BLaER1 (cell line): ENCODE results near the gene SPDYE8.
A peak's percentile ranks its signal among the peaks of the same experiment; 100 is the strongest.
"Not testable (repeated sequence)": the region's sequence is repeated elsewhere in the genome, so short reads cannot be mapped to it uniquely, and the experiment has no call there.

Experiments
- H3K27ac ChIP-seq: shearing (Covaris generic); formaldehyde crosslinking; 2 replicates; pipeline ENCODE4 v1.8.1; 2022
- H3K27me3 ChIP-seq: shearing (Covaris generic); formaldehyde crosslinking; 2 replicates; pipeline ENCODE4 v1.8.1; 2022
- H3K36me3 ChIP-seq: shearing (Covaris generic); formaldehyde crosslinking; 2 replicates; pipeline ENCODE4 v1.8.1; 2022
- H3K4me1 ChIP-seq: shearing (Covaris generic); formaldehyde crosslinking; 2 replicates; pipeline ENCODE4 v1.8.1; 2022
- H3K4me2 ChIP-seq: shearing (Covaris generic); formaldehyde crosslinking; 2 replicates; pipeline ENCODE4 v1.8.1; 2022
- H3K4me3 ChIP-seq: shearing (Covaris generic); formaldehyde crosslinking; 2 replicates; pipeline ENCODE4 v1.8.1; 2022
- H3K9ac ChIP-seq: shearing (Covaris generic); formaldehyde crosslinking; 2 replicates; pipeline ENCODE4 v1.8.1; 2022
- H3K9me3 ChIP-seq: shearing (Covaris generic); formaldehyde crosslinking; 2 replicates; pipeline ENCODE4 v1.8.1; 2022
- H4K20me1 ChIP-seq: shearing (Covaris generic); formaldehyde crosslinking; 2 replicates; pipeline ENCODE4 v1.8.1; 2022

Gene SPDYE8

GRCh38 chr7:73029666-73030065 is at the start of gene SPDYE8:
TSS of gene SPDYE8 (minus strand) at chr7:73029766. CDS start at chr7:73027966, 1,800 bp downstream.
- H3K27me3 ChIP-seq, H3K4me3 ChIP-seq, H3K9ac ChIP-seq, H4K20me1 ChIP-seq, H3K36me3 ChIP-seq, H3K4me2 ChIP-seq, H3K4me1 ChIP-seq, H3K27ac ChIP-seq, H3K9me3 ChIP-seq: not testable (repeated sequence)

GRCh38 chr7:73057811-73058210 is 28.2 kb upstream of the SPDYE8 start, which contains the start of gene SPDYE11:
TSS of gene SPDYE11 (minus strand) at chr7:73057911. CDS start at chr7:73056111, 1,800 bp downstream.
- H3K36me3 ChIP-seq, H3K27ac ChIP-seq, H3K9me3 ChIP-seq, H4K20me1 ChIP-seq, H3K9ac ChIP-seq, H3K4me3 ChIP-seq, H3K4me1 ChIP-seq, H3K4me2 ChIP-seq, H3K27me3 ChIP-seq: not testable (repeated sequence)

GRCh38 chr7:73006491-73006890 is 23.1 kb downstream of the SPDYE8 start:
- H4K20me1 ChIP-seq, H3K4me1 ChIP-seq, H3K36me3 ChIP-seq, H3K27me3 ChIP-seq, H3K9me3 ChIP-seq: not testable (repeated sequence)
- Histone ChIP-seq H3K4me2 (peak overlapping the region; percentile 80), H3K27ac (0 out of 2 replicates have a peak overlapping the region, but pooled peaks have one; percentile 87), H3K4me3 (peak overlapping the region; percentile 71), H3K9ac (peak overlapping the region; percentile 72)

GRCh38 chr7:73005693-73006447 is 23.7 kb downstream of the SPDYE8 start:
- Histone ChIP-seq H3K4me3 (peak overlapping the region; percentile 71), H3K27ac (peak overlapping the region; percentile 87), H3K9ac (peak overlapping the region; percentile 83), H3K4me2 (peak overlapping the region; percentile 40; the same call in 1 of the 2 replicates)
- not testable (repeated sequence) for H3K36me3 ChIP-seq, H3K27me3 ChIP-seq, H3K9me3 ChIP-seq, H4K20me1 ChIP-seq, H3K4me1 ChIP-seq

GRCh38 chr7:73005356-73005692 is 24.2 kb downstream of the SPDYE8 start:
- Histone ChIP-seq H3K4me3 (peak overlapping the region; percentile 71), H3K9ac (peak overlapping the region; percentile 83), H3K27ac (peak overlapping the region; percentile 87)
- H3K27me3 ChIP-seq, H4K20me1 ChIP-seq, H3K4me2 ChIP-seq, H3K4me1 ChIP-seq, H3K9me3 ChIP-seq, H3K36me3 ChIP-seq: not testable (repeated sequence)

- not testable (repeated sequence) for H3K9ac ChIP-seq, H3K4me2 ChIP-seq, H4K20me1 ChIP-seq, H3K9me3 ChIP-seq, H3K27ac ChIP-seq, H3K27me3 ChIP-seq, H3K4me3 ChIP-seq, H3K4me1 ChIP-seq, H3K36me3 ChIP-seq
Measured at GRCh38 chr7:72997887-72998468, 31.6 kb downstream of the SPDYE8 start.

GRCh38 chr7:72997447-72997846 is 32.1 kb downstream of the SPDYE8 start:
- not testable (repeated sequence) for H4K20me1 ChIP-seq, H3K27ac ChIP-seq, H3K4me1 ChIP-seq, H3K4me3 ChIP-seq, H3K9ac ChIP-seq, H3K9me3 ChIP-seq, H3K27me3 ChIP-seq, H3K4me2 ChIP-seq, H3K36me3 ChIP-seq

- H3K36me3 ChIP-seq, H3K9ac ChIP-seq, H3K4me1 ChIP-seq, H3K4me2 ChIP-seq, H4K20me1 ChIP-seq, H3K4me3 ChIP-seq, H3K27ac ChIP-seq, H3K27me3 ChIP-seq, H3K9me3 ChIP-seq: not testable (repeated sequence)
Measured at GRCh38 chr7:72995484-72995883, 34.1 kb downstream of the SPDYE8 start.

- H3K4me1 ChIP-seq, H4K20me1 ChIP-seq, H3K27ac ChIP-seq, H3K36me3 ChIP-seq, H3K9ac ChIP-seq, H3K4me3 ChIP-seq, H3K27me3 ChIP-seq, H3K9me3 ChIP-seq, H3K4me2 ChIP-seq: not testable (repeated sequence)
Measured at GRCh38 chr7:72990146-72990913, 39.2 kb downstream of the SPDYE8 start.

- not testable (repeated sequence) for H3K9me3 ChIP-seq, H3K36me3 ChIP-seq, H3K27ac ChIP-seq, H3K4me3 ChIP-seq, H3K27me3 ChIP-seq, H3K4me1 ChIP-seq, H3K4me2 ChIP-seq, H3K9ac ChIP-seq, H4K20me1 ChIP-seq
Measured at GRCh38 chr7:72982084-72982483, 47.5 kb downstream of the SPDYE8 start.

- not testable (repeated sequence) for H4K20me1 ChIP-seq, H3K4me3 ChIP-seq, H3K27ac ChIP-seq, H3K9me3 ChIP-seq, H3K9ac ChIP-seq, H3K36me3 ChIP-seq, H3K27me3 ChIP-seq, H3K4me1 ChIP-seq, H3K4me2 ChIP-seq
Measured at GRCh38 chr7:72980382-72980781, 49.2 kb downstream of the SPDYE8 start.

- H3K27ac ChIP-seq, H3K4me3 ChIP-seq, H4K20me1 ChIP-seq: not testable (repeated sequence)
Measured at GRCh38 chr7:72976434-72976833, 53.1 kb downstream of the SPDYE8 start.

GRCh38 chr7:72975656-72976286 is 53.8 kb downstream of the SPDYE8 start:
- H3K4me2 ChIP-seq, H3K36me3 ChIP-seq, H3K27ac ChIP-seq, H3K4me1 ChIP-seq, H3K9ac ChIP-seq, H3K9me3 ChIP-seq, H4K20me1 ChIP-seq, H3K4me3 ChIP-seq, H3K27me3 ChIP-seq: not testable (repeated sequence)

More at GRCh38 chr7:72976434-72976833, 53.1 kb downstream of the SPDYE8 start:
- not testable (repeated sequence) for H3K4me1 ChIP-seq, H3K9me3 ChIP-seq, H3K9ac ChIP-seq, H3K36me3 ChIP-seq, H3K4me2 ChIP-seq, H3K27me3 ChIP-seq

GRCh38 chr7:72974781-72975180 is 54.8 kb downstream of the SPDYE8 start:
- not testable (repeated sequence) for H3K4me3 ChIP-seq, H3K27ac ChIP-seq, H3K4me2 ChIP-seq, H3K27me3 ChIP-seq, H4K20me1 ChIP-seq, H3K4me1 ChIP-seq, H3K36me3 ChIP-seq, H3K9me3 ChIP-seq, H3K9ac ChIP-seq
